NCI-H146 treated with DMSO at 0.1 percent for 48 hours (cell line): ENCODE data around the gene GLUL.

ENCODE experiments used
- DNase-seq: peaks from one replicate; lab custom pipeline; 2025; ENCODE audit not compliant: unreplicated experiment; lab: John Stamatoyannopoulos, UW

Gene GLUL

GRCh38 chr1:182332261-182333060 lies 59.1 kb downstream of the GLUL start:
- DNase-seq, result no peak
